GM23338 (cell line): ENCODE measurements around the gene BCL2. TPM values are rescaled to one million over a fixed set of nuclear protein-coding genes. Genes with fewer than 3 reads are reported as not detected.

Experiments used
- ATAC-seq: fragments of 200-7000 bp; cut with Tn5 transposase; 3 replicates; pipeline ENCODE4 v1.9.1; 2020
- DNase-seq: peaks from one replicate; pipeline ENCODE4 v3.0.0-alpha.2; 2015; ENCODE audit warnings: low spot score
- H2AFZ ChIP-seq: fragments of 200-600 bp; sonication (generic); 2 replicates; pipeline ENCODE4 v1.8.0; 2016; ENCODE audit warnings: antibody characterized with exemption, mild to moderate bottlenecking, moderate library complexity
- H3F3A ChIP-seq: fragments of 200-600 bp; sonication (generic); replicated peaks from 2 replicates; pipeline ENCODE4 v1.8.0; 2017; ENCODE audit warnings: antibody characterized with exemption, mixed run types, low read depth
- H3K27ac ChIP-seq: fragments of 200-600 bp; sonication (generic); 2 replicates; pipeline ENCODE4 v1.6.1; 2016; ENCODE audit warnings: low read depth
- H3K27me3 ChIP-seq: fragments of 200-600 bp; sonication (generic); 2 replicates; pipeline ENCODE4 v1.8.0; 2016; ENCODE audit warnings: mild to moderate bottlenecking, mixed run types, moderate library complexity; ENCODE audit not compliant: insufficient read depth
- H3K36me3 ChIP-seq: fragments of 200-600 bp; sonication (generic); 2 replicates; pipeline ENCODE4 v1.8.0; 2016; ENCODE audit warnings: mild to moderate bottlenecking; ENCODE audit not compliant: insufficient read depth
- H3K4me1 ChIP-seq: fragments of 200-600 bp; sonication (generic); 2 replicates; pipeline ENCODE4 v1.8.0; 2016; ENCODE audit warnings: mild to moderate bottlenecking, moderate library complexity; ENCODE audit not compliant: insufficient read depth
- H3K4me2 ChIP-seq: fragments of 200-600 bp; sonication (generic); 2 replicates; pipeline ENCODE4 v1.7.1; 2017; ENCODE audit warnings: mixed run types
- H3K4me3 ChIP-seq: fragments of 200-600 bp; sonication (generic); 2 replicates; pipeline ENCODE4 v1.6.1; 2016; ENCODE audit warnings: mixed run types
- H3K79me2 ChIP-seq: fragments of 200-600 bp; sonication (generic); replicated peaks from 2 replicates; pipeline ENCODE4 v1.8.0; 2017; ENCODE audit warnings: mild to moderate bottlenecking; ENCODE audit not compliant: insufficient read depth
- H3K9me2 ChIP-seq: fragments of 200-600 bp; sonication (generic); 2 replicates; pipeline ENCODE4 v1.8.0; 2017; ENCODE audit not compliant: insufficient read depth
- H4K20me1 ChIP-seq: fragments of 200-600 bp; sonication (generic); replicated peaks from 2 replicates; pipeline ENCODE4 v1.8.0; 2017; ENCODE audit warnings: mild to moderate bottlenecking; ENCODE audit not compliant: insufficient read depth
- H3K27ac Mint-ChIP-seq: 2 replicates; pipeline ENCODE4 v1.8.0; 2020; ENCODE audit warnings: inconsistent platforms, mild to moderate bottlenecking, moderate library complexity, mixed read lengths
- H3K27me3 Mint-ChIP-seq: 3 replicates; pipeline ENCODE4 v1.8.0; 2022; ENCODE audit warnings: low read depth, mild to moderate bottlenecking, moderate library complexity, mixed read lengths, inconsistent platforms; ENCODE audit not compliant: insufficient read depth, poor library complexity
- H3K36me3 Mint-ChIP-seq: 3 replicates; pipeline ENCODE4 v1.8.0; 2021; ENCODE audit warnings: low read depth, mild to moderate bottlenecking, inconsistent platforms, moderate library complexity, mixed read lengths
- H3K4me1 Mint-ChIP-seq: 3 replicates; pipeline ENCODE4 v1.8.0; 2020; ENCODE audit warnings: mild to moderate bottlenecking, inconsistent platforms, mixed read lengths
- H3K4me3 Mint-ChIP-seq: 3 replicates; pipeline ENCODE4 v1.8.0; 2021; ENCODE audit warnings: moderate library complexity, mild to moderate bottlenecking, inconsistent platforms, mixed read lengths
- H3K9me3 Mint-ChIP-seq: 3 replicates; pipeline ENCODE4 v1.8.0; 2020; ENCODE audit warnings: moderate library complexity, mild to moderate bottlenecking, inconsistent platforms, mixed read lengths
- CREB1 ChIP-seq: fragments of 250-450 bp; sonication (Bioruptor Pico); IDR thresholded peaks from 2 replicates; pipeline ENCODE4 v1.5.0; 2020; ENCODE audit warnings: low read depth, mild to moderate bottlenecking, moderate library complexity
- EZH2 ChIP-seq: fragments of 200-600 bp; sonication (generic); IDR thresholded peaks from one replicate; pipeline ENCODE4 v1.8.0; 2017; ENCODE audit warnings: antibody characterized with exemption, mild to moderate bottlenecking, low read depth; ENCODE audit not compliant: unreplicated experiment
- EZH2phosphoT487 ChIP-seq: fragments of 200-600 bp; sonication (generic); IDR thresholded peaks from one replicate; pipeline ENCODE4 v1.8.1; 2018; ENCODE audit warnings: antibody characterized with exemption; ENCODE audit not compliant: unreplicated experiment
- JUNB ChIP-seq: IDR thresholded peaks from one replicate; pipeline ENCODE4 v1.6.1; 2016; ENCODE audit warnings: antibody characterized with exemption; ENCODE audit not compliant: unreplicated experiment
- POLR2AphosphoS5 ChIP-seq: IDR thresholded peaks from 2 replicates; pipeline ENCODE4 v1.6.1; 2016; ENCODE audit warnings: antibody characterized with exemption, low read depth
- REST ChIP-seq: IDR thresholded peaks from one replicate; pipeline ENCODE4 v1.6.1; 2018; ENCODE audit warnings: antibody characterized with exemption; ENCODE audit not compliant: unreplicated experiment
- STAT1 ChIP-seq: IDR thresholded peaks from one replicate; pipeline ENCODE4 v1.6.1; 2016; ENCODE audit warnings: antibody characterized with exemption; ENCODE audit not compliant: unreplicated experiment
- ZNF114 ChIP-seq: fragments of 250-450 bp; sonication (Bioruptor Pico); IDR thresholded peaks from 2 replicates; pipeline ENCODE4 v1.5.0; 2020; ENCODE audit warnings: mild to moderate bottlenecking, moderate library complexity
- ZNF331 ChIP-seq: fragments of 250-450 bp; sonication (Bioruptor Pico); IDR thresholded peaks from 2 replicates; pipeline ENCODE4 v1.5.0; 2020; ENCODE audit warnings: low read depth, mild to moderate bottlenecking, moderate library complexity
- polyA plus RNA-seq: library from polyadenylated mRNA; unstranded; fragments of >200 nt; fragmentation: Nextera tagmentation; extraction: Ambion mirVana; gene quantifications from 2 replicates; pipeline ENCODE4 v1.2.1, GENCODE V29; 2016
- total RNA-seq: library from RNA; depleted of rRNA; stranded (reverse); fragments of >200 nt; shearing (Covaris generic); gene quantifications from 2 replicates; pipeline ENCODE4 v1.2.3, GENCODE V29; 2014
- TF ChIP-seq, protein P1 (sequence below): IDR thresholded peaks from 2 replicates; pipeline ENCODE4 v1.6.1; 2016; ENCODE audit warnings: antibody characterized with exemption
- TF ChIP-seq, protein P2 (sequence below): fragments of 250-450 bp; sonication (Bioruptor Pico); IDR thresholded peaks from 2 replicates; pipeline ENCODE4 v1.5.0; 2020; ENCODE audit warnings: mild to moderate bottlenecking, moderate library complexity

Gene BCL2
- total and polyA plus RNA-seq, 2 experiments from 2014 or later: 1.2 to 4.0 TPM

DNA sequence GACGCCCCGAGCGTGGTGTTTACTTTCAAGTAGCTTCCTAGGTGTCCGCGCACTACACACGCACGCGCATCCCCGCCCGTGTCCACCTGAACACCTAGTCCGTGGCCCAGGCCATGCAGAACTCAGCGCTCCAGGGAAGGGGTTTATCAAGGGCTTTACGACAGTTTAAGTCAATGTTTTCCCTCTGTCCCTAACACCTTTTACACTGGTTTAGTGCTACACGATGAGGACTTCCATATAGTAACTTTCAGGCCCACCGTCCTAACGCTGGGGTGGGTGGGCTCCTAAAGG is 1.4 kb upstream of the BCL2 start (continued):
- TF ChIP-seq, protein P1, sequence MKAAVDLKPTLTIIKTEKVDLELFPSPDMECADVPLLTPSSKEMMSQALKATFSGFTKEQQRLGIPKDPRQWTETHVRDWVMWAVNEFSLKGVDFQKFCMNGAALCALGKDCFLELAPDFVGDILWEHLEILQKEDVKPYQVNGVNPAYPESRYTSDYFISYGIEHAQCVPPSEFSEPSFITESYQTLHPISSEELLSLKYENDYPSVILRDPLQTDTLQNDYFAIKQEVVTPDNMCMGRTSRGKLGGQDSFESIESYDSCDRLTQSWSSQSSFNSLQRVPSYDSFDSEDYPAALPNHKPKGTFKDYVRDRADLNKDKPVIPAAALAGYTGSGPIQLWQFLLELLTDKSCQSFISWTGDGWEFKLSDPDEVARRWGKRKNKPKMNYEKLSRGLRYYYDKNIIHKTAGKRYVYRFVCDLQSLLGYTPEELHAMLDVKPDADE: no peak
- TF ChIP-seq CREB1 (no peak), JUNB (no peak), EZH2 (no peak), POLR2AphosphoS5 (no peak), ZNF114 (no peak), REST (no peak)

- DNase-seq (peak; percentile 87), ATAC-seq (peak; percentile 13)
- no peaks in the 10 kb centered on the region for H3K36me3 ChIP-seq
- peak overlapping the region; percentile 69 for H3K4me3 ChIP-seq
- no peaks in the 10 kb centered on the region for H3K9me2 ChIP-seq
- H3K27ac ChIP-seq: no peak overlapping the region
- Mint-ChIP-seq H3K36me3 (no peaks in the 10 kb centered on the region; the same call in 2 of the 3 replicates), H3K27me3 (peaks cover 31% of the 10 kb centered on the region), H3K9me3 (no peaks in the 10 kb centered on the region; the same call in 2 of the 3 replicates), H3K4me1 (peaks cover 25% of the 10 kb centered on the region), H3K4me3 (peak overlapping the region; percentile 92), H3K27ac (peak overlapping the region; percentile 87)
- H3K4me1 ChIP-seq: peaks cover 27% of the 10 kb centered on the region
- H3K27me3 ChIP-seq: peaks cover 46% of the 10 kb centered on the region
- H3F3A ChIP-seq: peaks cover 7% of the 10 kb centered on the region; the same call in 1 of the 2 replicates
- no peaks in the 10 kb centered on the region for H3K79me2 ChIP-seq
- peak overlapping the region; percentile 92 for H3K4me2 ChIP-seq
- H4K20me1 ChIP-seq: no peaks in the 10 kb centered on the region
- peak overlapping the region; percentile 90; the same call in 1 of the 2 replicates for H2AFZ ChIP-seq
- TF ChIP-seq ZNF331 (CRISPR knock-in tag): no peak
- TF ChIP-seq STAT1: no peak
- no peak for TF ChIP-seq ZNF114
- TF ChIP-seq, protein P1: no peak
- TF ChIP-seq, protein P2, sequence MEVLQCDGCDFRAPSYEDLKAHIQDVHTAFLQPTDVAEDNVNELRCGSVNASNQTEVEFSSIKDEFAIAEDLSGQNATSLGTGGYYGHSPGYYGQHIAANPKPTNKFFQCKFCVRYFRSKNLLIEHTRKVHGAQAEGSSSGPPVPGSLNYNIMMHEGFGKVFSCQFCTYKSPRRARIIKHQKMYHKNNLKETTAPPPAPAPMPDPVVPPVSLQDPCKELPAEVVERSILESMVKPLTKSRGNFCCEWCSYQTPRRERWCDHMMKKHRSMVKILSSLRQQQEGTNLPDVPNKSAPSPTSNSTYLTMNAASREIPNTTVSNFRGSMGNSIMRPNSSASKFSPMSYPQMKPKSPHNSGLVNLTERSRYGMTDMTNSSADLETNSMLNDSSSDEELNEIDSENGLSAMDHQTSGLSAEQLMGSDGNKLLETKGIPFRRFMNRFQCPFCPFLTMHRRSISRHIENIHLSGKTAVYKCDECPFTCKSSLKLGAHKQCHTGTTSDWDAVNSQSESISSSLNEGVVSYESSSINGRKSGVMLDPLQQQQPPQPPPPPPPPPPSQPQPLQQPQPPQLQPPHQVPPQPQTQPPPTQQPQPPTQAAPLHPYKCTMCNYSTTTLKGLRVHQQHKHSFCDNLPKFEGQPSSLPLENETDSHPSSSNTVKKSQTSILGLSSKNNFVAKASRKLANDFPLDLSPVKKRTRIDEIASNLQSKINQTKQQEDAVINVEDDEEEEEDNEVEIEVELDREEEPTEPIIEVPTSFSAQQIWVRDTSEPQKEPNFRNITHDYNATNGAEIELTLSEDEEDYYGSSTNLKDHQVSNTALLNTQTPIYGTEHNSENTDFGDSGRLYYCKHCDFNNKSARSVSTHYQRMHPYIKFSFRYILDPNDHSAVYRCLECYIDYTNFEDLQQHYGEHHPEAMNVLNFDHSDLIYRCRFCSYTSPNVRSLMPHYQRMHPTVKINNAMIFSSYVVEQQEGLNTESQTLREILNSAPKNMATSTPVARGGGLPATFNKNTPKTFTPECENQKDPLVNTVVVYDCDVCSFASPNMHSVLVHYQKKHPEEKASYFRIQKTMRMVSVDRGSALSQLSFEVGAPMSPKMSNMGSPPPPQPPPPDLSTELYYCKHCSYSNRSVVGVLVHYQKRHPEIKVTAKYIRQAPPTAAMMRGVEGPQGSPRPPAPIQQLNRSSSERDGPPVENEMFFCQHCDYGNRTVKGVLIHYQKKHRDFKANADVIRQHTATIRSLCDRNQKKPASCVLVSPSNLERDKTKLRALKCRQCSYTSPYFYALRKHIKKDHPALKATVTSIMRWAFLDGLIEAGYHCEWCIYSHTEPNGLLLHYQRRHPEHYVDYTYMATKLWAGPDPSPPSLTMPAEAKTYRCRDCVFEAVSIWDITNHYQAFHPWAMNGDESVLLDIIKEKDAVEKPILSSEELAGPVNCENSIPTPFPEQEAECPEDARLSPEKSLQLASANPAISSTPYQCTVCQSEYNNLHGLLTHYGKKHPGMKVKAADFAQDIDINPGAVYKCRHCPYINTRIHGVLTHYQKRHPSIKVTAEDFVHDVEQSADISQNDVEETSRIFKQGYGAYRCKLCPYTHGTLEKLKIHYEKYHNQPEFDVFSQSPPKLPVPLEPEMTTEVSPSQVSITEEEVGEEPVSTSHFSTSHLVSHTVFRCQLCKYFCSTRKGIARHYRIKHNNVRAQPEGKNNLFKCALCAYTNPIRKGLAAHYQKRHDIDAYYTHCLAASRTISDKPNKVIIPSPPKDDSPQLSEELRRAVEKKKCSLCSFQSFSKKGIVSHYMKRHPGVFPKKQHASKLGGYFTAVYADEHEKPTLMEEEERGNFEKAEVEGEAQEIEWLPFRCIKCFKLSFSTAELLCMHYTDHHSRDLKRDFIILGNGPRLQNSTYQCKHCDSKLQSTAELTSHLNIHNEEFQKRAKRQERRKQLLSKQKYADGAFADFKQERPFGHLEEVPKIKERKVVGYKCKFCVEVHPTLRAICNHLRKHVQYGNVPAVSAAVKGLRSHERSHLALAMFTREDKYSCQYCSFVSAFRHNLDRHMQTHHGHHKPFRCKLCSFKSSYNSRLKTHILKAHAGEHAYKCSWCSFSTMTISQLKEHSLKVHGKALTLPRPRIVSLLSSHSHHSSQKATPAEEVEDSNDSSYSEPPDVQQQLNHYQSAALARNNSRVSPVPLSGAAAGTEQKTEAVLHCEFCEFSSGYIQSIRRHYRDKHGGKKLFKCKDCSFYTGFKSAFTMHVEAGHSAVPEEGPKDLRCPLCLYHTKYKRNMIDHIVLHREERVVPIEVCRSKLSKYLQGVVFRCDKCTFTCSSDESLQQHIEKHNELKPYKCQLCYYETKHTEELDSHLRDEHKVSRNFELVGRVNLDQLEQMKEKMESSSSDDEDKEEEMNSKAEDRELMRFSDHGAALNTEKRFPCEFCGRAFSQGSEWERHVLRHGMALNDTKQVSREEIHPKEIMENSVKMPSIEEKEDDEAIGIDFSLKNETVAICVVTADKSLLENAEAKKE (CRISPR knock-in tag): no peak
- TF ChIP-seq POLR2AphosphoS5: peak; percentile 32; the same call in 1 of the 2 replicates
- no peak for TF ChIP-seq EZH2phosphoT487
Measured at GRCh38 chr18:63320123-63320974, 780 bp upstream of the BCL2 start.
